Right cardiac atrium (tissue), 5 donors: Measurements from ENCODE around the gene TBC1D17. TPM values are rescaled to one million over a fixed set of nuclear protein-coding genes. Genes with fewer than 3 reads are reported as not detected.
A peak's percentile ranks its signal among the peaks of the same experiment; 100 is the strongest.

ENCODE experiments used
- ATAC-seq, 2 donors: fragments of 200-7000 bp; cut with Tn5 transposase; one replicate each; pipeline versions ENCODE4 v1.8.0 to v1.9.1; 2020; ENCODE audit warnings: moderate library complexity in 2 of 2, mild to moderate bottlenecking in 1 of 2
- DNase-seq, 3 donors: peaks; one replicate each; pipeline ENCODE4 v3.0.0-alpha.2; 2020
- H3K27ac ChIP-seq: one replicate; pipeline ENCODE4 v1.5.1; 2013; ENCODE audit warnings: mild to moderate bottlenecking, low read length, control low read depth, moderate library complexity
- H3K27me3 ChIP-seq: one replicate; pipeline ENCODE4 v1.6.1; 2013; ENCODE audit not compliant: control insufficient read depth, insufficient read depth
- H3K4me1 ChIP-seq: one replicate; pipeline ENCODE4 v1.6.1; 2013; ENCODE audit warnings: low read length; ENCODE audit not compliant: control insufficient read depth, insufficient read depth
- H3K4me3 ChIP-seq: one replicate; pipeline ENCODE4 v1.5.1; 2013; ENCODE audit warnings: low read length, control low read depth
- H3K9me3 ChIP-seq: one replicate; pipeline ENCODE4 v1.6.1; 2013; ENCODE audit warnings: low read length; ENCODE audit not compliant: control insufficient read depth
- WGBS: extraction: QIAGEN DNeasy Blood & Tissue Kit; methylation state at CpG from one replicate; pipeline ENCODE4 v1.1.7; 2013; 5-methylcytosine and 5-hydroxymethylcytosine counted together
- intact Hi-C, 4 donors: fragments of 100-400 bp; cut with DNase I; formaldehyde crosslinking; loops; one replicate each; pipeline versions ENCODE4 v1.11.0 to v1.14.0; 2022 to 2023
- polyA plus RNA-seq: library from polyadenylated mRNA; stranded (reverse); fragments of 200-250 nt; gene quantifications from one replicate; pipeline ENCODE4 v1.2.3, GENCODE V29; 2013
- total RNA-seq, 4 donors: library from RNA; stranded (reverse); fragmentation: NEBNext Ultra II Directional; extraction: Animal tissue kit (Norgen Biotek cat#: 25700); gene quantifications; one replicate each; pipeline ENCODE4 v1.2.1, GENCODE V29; 2021
- donor health status: healthy with polysubstance abuse.
- donor health status: DM: no; HTN: yes; CAD: no.
- donor health status: DM: no; HTN: no; CAD: no.
- donor health status: DM: no; HTN: yes; CAD: no; lungs with severe emphysema.
- donor health status: DM: yes; HTN: yes; CAD: no.

TBC1D17 gene
- total and polyA plus RNA-seq, 5 donors = 35.6 to 45.7 (median 39.5) TPM

GRCh38 chr19:49855676-49856573 is 21.6 kb upstream of the TBC1D17 start:
- H3K4me1 ChIP-seq = peaks cover 6% of the 10 kb centered on the region
- WGBS = 78% methylated on average over 21 of the region's 21 CpGs
- intact Hi-C loops = loop anchor here in 1 of 4 donors (10.0 kb wide), 1 partner anchor 171 kb away; the partner anchor contains the start of gene ADM5
- H3K27ac ChIP-seq = no peak overlapping the region
- H3K27me3 ChIP-seq = no peaks in the 10 kb centered on the region
- no peak overlapping the region for H3K4me3 ChIP-seq
- no peaks in the 10 kb centered on the region for H3K9me3 ChIP-seq
- ATAC-seq (no peak), DNase-seq (peak in 2 of 3 donors; percentile 57 to 63)

GRCh38 chr19:49856574-49857021 is 20.9 kb upstream of the TBC1D17 start:
- Histone ChIP-seq H3K27me3 (no peaks in the 10 kb centered on the region), H3K27ac (no peak overlapping the region), H3K4me3 (no peak overlapping the region), H3K4me1 (peaks cover 6% of the 10 kb centered on the region), H3K9me3 (no peaks in the 10 kb centered on the region)
- 91% methylated on average over 18 of the region's 18 CpGs for WGBS
- ATAC-seq (peak in 1 of 2 donors; percentile 0), DNase-seq (peak in 2 of 3 donors; percentile 55 to 59)
- intact Hi-C loops = loop anchor here in 1 of 4 donors (10.0 kb wide), 1 partner anchor 172 kb away; the partner anchor contains the start of gene ADM5

GRCh38 chr19:49857061-49857837 is 20.3 kb upstream of the TBC1D17 start:
- Histone ChIP-seq H3K9me3 (no peaks in the 10 kb centered on the region), H3K4me1 (peaks cover 5% of the 10 kb centered on the region), H3K4me3 (no peak overlapping the region), H3K27ac (no peak overlapping the region), H3K27me3 (no peaks in the 10 kb centered on the region)
- DNase-seq = peak in 2 of 3 donors; percentile 48 to 68
- 92% methylated on average over 26 of the region's 26 CpGs for WGBS
- ATAC-seq = no peak
- intact Hi-C loops = loop anchor here in 1 of 4 donors (10.0 kb wide), 1 partner anchor 172 kb away; the partner anchor contains the start of gene ADM5

- ATAC-seq (no peak), DNase-seq (no peak)
- H3K4me1 ChIP-seq = no peaks in the 10 kb centered on the region
- no peak overlapping the region for H3K4me3 ChIP-seq
- intact Hi-C loops = loop anchor here in 1 of 4 donors (10.0 kb wide), 1 partner anchor 173 kb away; the partner anchor contains the start of gene ADM5
- WGBS = 75% methylated on average over 5 of the region's 5 CpGs
- no peaks in the 10 kb centered on the region for H3K27me3 ChIP-seq
- no peaks in the 10 kb centered on the region for H3K9me3 ChIP-seq
- H3K27ac ChIP-seq = no peak overlapping the region
These were observed 19.7 kb upstream of the TBC1D17 start for GRCh38 chr19:49857838-49858087.

- H3K9me3 ChIP-seq = no peaks in the 10 kb centered on the region
- H3K4me1 ChIP-seq = no peaks in the 10 kb centered on the region
- DNase-seq (peak in 2 of 3 donors; percentile 56 to 68), ATAC-seq (no peak)
- intact Hi-C loops = loop anchor here in 1 of 4 donors (10.0 kb wide), 1 partner anchor 174 kb away; the partner anchor contains the start of gene ADM5
- no peak overlapping the region for H3K27ac ChIP-seq
- no peaks in the 10 kb centered on the region for H3K27me3 ChIP-seq
- H3K4me3 ChIP-seq = no peak overlapping the region
- WGBS = 80% methylated on average over 37 of the region's 37 CpGs
These were observed 19.2 kb upstream of the TBC1D17 start for GRCh38 chr19:49858088-49858985.

GRCh38 chr19:49859682-49860335 is 17.7 kb upstream of the TBC1D17 start:
- no peak overlapping the region for H3K27ac ChIP-seq
- no peak for ATAC-seq
- intact Hi-C loops = loop anchor here in 2 of 4 donors (10.0 kb wide), 2 partner anchors 45 to 175 kb away; partner anchors contain the start of genes FUZ (in 2 of the 2), MED25 (in 2 of the 2) and ADM5 (in 1 of the 2)
- peak; percentile 18 to 61 (median 60) for DNase-seq
- 80% methylated on average over 22 of the region's 22 CpGs for WGBS
- no peak overlapping the region for H3K4me3 ChIP-seq
- H3K27me3 ChIP-seq = no peaks in the 10 kb centered on the region
- no peaks in the 10 kb centered on the region for H3K9me3 ChIP-seq
- no peaks in the 10 kb centered on the region for H3K4me1 ChIP-seq

- no peak overlapping the region for H3K4me3 ChIP-seq
- H3K27me3 ChIP-seq = no peaks in the 10 kb centered on the region
- ATAC-seq (no peak), DNase-seq (peak in 2 of 3 donors; percentile 52 to 61)
- WGBS = 66% methylated on average over 17 of the region's 17 CpGs
- H3K9me3 ChIP-seq = no peaks in the 10 kb centered on the region
- no peak overlapping the region for H3K27ac ChIP-seq
- peaks cover 2% of the 10 kb centered on the region for H3K4me1 ChIP-seq
- intact Hi-C loops = loop anchor here in 2 of 4 donors (10.0 kb wide), 1 partner anchor 46 kb away; the partner anchor contains the start of genes FUZ (in 2 of the 2) and MED25 (in 2 of the 2)
These were observed 17.0 kb upstream of the TBC1D17 start for GRCh38 chr19:49860336-49861102.

GRCh38 chr19:49861107-49861506 is 16.4 kb upstream of the TBC1D17 start:
- Histone ChIP-seq H3K4me1 (peaks cover 2% of the 10 kb centered on the region), H3K27me3 (no peaks in the 10 kb centered on the region), H3K27ac (no peak overlapping the region), H3K4me3 (no peak overlapping the region), H3K9me3 (no peaks in the 10 kb centered on the region)
- WGBS = 34% methylated on average over 13 of the region's 13 CpGs
- intact Hi-C loops = loop anchor here in 2 of 4 donors (10.0 kb wide), 1 partner anchor 46 kb away; the partner anchor contains the start of genes FUZ (in 2 of the 2) and MED25 (in 2 of the 2)
- DNase-seq = peak; percentile 80 to 94 (median 84)
- ATAC-seq = peak; percentile 26 to 27
